GM19468 (cell line): ENCODE data around the gene MYO15A.

ENCODE experiments used
- ATAC-seq: cut with Tn5 transposase; IDR thresholded peaks from one replicate; pipeline ENCODE4 v1.9.1; 2021; ENCODE audit warnings: mild to moderate bottlenecking, moderate library complexity, moderate number of reproducible peaks; ENCODE audit not compliant: unreplicated experiment; ENCODE audit errors: extremely low read depth

The MYO15A gene

DNA sequence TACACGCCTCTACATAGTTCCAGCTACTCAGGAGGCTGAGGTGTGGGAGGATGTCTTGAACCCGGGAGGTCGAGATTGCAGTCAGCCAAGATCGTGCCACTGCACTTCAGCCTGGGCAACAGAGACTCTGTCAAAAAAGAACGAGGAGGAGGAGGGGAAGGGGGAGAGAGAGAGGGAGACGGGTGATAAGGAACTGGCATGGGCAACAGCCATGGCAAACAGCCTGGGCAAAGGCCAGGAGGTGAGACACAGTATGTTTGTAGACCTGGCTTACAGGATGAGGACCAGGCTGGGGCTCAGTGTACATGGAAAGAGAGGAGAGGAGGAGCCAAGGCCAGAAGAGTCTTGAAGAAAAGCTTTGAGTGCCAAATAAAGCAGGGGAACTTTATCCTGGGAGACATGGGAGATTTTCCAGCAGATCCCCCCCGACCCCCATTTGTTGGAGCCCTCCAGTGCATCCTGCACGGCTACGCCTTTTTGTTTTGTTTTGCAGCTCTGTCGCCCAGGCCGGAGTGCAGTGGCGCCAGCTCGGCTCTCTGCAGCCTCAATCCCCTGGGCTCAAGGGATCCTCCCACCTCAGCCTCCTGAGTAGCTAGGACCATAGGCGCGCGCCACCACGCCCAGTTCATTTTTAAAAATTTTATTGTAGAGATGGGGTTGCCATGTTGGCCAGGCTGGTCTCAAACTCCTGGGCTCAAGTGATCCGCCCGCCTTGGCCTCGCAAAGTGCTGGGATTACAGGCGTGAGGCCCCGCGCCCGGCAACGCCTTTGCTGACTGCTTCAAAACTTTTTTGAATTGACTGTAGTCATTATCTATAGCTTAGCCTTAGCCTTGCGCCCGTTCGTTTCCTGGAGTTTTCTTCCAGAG is 73.8 kb downstream of the MYO15A start:
- ATAC-seq, result no peak

GRCh38 chr17:18182978-18183333 is 74.4 kb downstream of the MYO15A start:
- no peak for ATAC-seq

DNA sequence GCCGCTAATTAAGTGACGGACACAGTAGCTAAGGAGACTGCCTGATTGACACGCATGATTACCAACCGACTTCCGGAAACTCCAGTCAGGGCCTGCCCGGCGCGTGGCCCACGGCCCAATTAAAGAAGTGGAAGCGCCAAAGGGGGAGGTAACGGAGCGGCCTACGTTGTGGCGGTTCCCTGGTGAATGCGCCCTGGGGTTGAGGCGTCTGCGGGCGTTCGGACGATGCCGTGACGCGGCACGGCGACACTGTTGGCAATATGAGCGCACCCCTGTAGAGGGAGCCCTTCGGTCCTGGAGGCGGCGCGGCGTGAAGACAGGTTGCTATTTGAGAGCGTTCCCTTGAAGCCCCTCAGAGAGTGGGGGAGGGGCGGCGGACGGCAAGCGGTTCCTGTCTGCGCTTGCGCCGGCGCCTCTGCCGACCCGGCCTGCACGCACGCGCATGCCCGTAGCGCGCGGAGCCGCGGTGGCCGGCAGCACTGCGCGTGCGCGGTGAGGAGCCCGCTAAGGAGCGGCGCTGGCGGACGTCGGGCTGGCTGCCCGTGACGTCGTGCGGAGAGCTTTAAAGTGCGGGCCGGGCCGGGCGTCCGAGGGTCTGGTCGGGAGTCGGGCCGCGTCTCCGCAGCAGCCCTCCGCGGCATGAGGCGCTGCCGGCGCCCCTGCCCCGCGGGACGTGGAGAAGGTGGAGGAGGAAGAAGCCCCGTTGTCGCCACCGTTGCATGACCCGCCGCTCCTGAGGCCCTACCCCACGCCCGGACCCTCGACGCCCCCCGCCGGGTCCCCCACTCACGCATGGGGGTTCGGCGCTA is 75.0 kb downstream of the MYO15A start, which contains the start of gene ALKBH5:
ALKBH5 (plus strand) TSS at position 495 of the 809 bp plus-strand sequence. CDS start 416 bp downstream, outside the sequence.
- ATAC-seq, result peak; percentile 65

DNA sequence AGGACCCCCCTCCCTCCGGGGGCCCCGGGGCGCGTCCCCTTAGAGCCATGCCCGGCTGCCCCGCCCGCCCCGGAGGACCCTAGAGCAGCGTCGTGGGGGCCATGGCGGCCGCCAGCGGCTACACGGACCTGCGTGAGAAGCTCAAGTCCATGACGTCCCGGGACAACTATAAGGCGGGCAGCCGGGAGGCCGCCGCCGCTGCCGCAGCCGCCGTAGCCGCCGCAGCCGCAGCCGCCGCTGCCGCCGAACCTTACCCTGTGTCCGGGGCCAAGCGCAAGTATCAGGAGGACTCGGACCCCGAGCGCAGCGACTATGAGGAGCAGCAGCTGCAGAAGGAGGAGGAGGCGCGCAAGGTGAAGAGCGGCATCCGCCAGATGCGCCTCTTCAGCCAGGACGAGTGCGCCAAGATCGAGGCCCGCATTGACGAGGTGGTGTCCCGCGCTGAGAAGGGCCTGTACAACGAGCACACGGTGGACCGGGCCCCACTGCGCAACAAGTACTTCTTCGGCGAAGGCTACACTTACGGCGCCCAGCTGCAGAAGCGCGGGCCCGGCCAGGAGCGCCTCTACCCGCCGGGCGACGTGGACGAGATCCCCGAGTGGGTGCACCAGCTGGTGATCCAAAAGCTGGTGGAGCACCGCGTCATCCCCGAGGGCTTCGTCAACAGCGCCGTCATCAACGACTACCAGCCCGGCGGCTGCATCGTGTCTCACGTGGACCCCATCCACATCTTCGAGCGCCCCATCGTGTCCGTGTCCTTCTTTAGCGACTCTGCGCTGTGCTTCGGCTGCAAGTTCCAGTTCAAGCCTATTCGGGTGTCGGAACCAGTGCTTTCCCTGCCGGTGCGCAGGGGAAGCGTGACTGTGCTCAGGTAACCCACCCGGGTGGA is 75.8 kb downstream of the MYO15A start:
- no peak for ATAC-seq

- no peak for ATAC-seq
Measured at GRCh38 chr17:18185391-18185790, 76.8 kb downstream of the MYO15A start.

DNA sequence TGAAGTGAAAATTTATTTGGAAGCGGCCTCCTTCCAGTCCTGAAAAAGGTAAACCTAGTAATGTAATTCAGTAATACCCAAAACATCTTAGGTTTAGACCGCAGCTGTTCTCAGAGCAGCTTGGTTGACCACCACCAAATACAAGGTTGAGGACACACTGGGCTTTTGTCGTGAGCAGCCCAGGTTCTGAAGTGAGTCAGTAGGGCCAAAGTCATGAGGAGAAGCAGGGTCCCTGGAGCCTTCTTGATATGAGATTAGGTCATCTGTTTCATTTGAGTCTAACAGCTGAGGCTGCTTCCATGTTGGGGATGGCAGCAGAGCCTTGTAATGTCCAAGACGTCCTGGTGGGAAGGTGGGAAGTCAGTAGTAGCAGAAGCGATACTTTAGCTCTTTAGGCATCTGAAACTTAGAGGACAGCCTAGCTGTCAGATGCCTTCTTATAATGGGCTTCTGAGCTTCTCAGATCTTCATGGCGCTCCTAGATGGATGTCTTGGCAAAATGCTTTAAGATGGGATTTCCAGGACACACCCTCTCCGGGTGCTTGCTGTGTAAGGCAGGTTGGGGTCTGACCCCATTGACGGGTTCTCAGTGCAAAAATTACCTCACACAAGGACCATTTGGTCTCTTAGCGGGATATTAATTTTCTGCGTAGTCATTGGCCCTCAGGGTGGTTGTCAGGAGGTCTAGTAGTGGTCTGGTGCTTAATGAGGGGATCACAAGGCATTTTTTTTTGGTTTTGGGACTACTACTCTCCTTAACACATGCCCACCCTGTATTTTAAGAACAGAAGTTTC is 77.5 kb downstream of the MYO15A start:
- ATAC-seq, result no peak

DNA sequence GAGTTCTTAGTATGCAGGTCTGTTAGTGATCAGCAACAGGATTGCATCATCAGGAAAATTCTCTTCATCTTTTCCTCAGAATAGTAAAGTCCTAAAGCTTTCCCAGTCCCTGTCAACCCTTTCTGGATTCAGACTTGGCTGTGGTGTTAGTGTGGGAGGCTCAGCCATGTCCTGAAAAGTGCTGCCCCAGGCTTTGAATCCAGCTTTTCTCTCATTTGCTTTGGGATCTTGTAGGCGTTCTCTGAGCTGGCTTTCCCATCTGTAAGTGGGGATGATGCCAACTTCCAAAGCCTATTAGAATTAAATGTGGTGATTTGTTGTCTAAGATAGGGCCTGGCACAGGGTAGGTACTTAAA is 78.0 kb downstream of the MYO15A start:
- no peak for ATAC-seq

DNA sequence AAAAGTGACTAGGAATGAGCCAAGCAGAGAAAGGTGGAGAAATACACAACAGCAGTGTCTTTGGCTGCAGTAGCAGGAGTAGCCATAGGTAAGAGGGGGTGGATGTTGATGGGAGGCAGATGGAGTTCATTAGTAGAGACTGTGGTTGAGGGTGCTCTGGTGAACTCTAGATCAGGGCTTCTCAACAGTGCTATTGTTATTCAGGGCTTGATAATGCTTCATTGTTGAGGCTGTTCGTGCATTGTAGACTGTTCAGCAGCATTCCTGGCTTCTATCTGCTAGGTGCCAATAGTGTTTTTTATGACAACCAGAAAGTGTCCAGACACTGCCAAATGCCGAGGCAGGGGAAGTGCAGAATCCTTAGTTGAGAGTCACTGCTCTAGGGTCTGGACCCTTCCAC is 78.7 kb downstream of the MYO15A start:
- ATAC-seq, result no peak

DNA sequence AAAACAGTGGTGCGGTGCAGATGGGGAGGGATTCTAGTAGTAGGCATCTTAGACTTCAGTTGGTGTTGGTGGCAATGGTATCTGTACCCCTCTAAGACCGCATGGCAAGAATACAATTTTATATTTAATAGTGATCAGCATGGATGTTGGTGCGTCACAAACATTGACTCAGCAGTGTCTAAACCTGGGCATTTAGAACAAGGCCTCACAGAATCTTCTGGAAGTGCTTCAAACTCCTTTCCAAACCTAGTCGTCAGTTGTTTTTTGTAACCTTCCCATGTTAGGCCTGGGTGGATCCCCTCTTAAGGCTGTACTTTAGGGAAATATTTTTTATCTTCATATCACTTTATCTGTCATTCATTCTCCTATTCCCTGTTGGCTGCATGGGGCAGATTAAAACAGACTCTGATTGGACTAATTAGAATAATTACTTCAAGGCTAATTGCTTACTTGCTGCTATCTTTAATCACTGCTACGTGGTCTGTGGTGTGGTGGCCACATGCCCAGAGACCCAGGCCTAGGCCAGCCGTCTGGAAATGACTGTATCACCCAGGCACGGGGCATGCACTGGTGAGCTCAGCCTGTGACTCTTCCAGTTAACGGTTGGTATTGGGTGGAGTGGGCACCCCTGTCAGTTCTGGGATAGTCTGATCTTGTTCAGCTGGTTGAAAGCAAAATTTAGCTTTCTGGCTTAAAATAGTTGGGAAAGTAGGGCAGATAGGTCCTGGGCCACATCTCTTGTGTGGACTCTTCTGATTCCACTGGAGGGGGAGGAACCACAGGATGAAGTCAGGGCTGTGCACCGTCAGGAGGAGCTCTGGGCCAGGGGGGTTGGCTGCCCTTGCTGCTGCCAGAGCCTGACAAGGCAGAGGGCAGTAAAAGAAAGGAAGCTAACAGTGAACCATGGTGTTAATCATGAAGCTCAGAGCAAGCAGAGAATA is 79.5 kb downstream of the MYO15A start:
- no peak for ATAC-seq

DNA sequence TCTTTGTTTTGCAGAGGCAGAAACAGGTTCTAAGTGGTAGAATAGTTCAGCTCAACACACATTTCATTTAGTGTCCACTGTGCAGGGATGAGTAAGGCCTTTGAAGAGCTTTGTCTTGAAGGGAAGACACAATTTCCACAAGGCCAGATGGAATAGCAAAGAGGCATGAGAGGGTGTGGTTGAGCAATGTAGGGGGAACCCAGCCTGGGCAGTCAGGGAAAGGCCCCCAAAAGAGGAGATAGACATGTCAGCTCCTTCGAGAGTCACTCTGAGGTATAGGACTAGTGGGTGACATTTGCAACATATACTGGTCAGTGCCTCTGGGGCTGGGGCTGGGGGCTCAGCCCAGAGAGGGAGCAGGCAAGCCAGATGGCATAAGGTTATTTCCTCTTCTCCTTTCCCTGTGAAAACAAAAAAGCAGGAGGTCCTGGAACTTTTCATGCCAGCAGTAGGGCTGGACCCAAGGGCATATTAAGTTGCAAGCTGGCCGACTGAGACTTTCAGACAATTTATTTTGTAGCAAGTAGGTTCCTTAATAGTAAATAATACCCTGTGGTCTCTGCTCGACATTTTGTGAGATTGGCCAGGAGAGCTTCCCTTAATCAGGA is 82.2 kb downstream of the MYO15A start:
- ATAC-seq, result no peak

DNA sequence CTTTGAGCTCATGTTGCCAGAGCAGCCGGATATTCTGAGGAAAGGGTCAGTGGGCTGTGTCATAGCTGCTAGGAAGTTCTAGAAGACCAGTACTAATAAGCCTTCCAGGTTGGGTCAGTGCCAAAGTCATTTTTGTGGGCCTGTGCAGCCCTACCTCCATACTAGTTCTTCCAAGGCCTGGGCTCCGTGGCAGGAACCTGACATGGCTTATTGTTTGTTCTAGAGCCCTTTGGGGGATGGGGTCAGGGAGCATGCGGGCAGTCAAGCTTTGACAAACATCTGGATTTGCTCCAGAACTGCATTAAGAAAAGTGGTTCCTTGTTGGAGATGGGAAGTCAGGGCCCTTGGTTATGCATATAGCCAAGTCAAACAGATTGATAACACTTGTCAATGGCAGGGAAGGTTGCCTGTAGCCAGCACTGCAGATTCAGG is 82.7 kb downstream of the MYO15A start:
- ATAC-seq, result no peak

- ATAC-seq, result no peak
Measured at GRCh38 chr17:18191967-18192366, 83.4 kb downstream of the MYO15A start.

DNA sequence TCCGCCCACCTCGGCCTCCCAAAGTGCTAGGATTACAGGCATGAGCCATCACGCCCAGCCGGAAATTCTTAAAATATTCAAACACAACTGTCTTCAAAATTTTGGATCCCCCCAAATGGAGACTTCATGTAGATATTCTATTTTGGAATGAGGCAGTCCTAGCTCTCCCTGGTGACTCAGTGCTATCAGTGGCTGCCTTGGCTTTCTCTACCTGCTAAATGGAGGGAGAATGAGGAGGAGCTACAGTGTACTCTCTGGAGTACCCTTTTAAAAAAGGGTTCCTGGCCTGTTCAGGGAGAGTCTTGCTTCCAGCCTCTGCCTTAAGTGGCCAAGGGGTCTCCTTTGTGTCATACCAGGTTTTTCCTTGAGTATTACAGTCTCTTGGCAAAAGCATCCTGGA is 85.8 kb downstream of the MYO15A start:
- no peak for ATAC-seq

DNA sequence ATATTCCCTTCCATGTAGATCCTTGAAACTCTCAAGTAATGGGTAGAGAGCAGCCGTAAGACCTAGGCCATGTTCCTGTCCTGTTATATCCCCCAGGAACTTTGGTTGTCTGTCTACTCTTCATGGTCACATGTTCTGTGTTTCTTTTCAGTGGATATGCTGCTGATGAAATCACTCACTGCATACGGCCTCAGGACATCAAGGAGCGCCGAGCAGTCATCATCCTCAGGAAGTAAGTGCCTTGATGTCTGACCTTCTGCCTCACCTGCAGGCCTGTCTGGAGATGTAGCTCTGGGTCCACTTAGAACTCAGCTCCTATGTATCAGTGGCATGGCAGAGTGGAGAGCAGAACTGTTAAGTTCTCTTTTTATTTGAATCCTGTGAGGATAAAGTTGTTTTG is 86.2 kb downstream of the MYO15A start:
- no peak for ATAC-seq

DNA sequence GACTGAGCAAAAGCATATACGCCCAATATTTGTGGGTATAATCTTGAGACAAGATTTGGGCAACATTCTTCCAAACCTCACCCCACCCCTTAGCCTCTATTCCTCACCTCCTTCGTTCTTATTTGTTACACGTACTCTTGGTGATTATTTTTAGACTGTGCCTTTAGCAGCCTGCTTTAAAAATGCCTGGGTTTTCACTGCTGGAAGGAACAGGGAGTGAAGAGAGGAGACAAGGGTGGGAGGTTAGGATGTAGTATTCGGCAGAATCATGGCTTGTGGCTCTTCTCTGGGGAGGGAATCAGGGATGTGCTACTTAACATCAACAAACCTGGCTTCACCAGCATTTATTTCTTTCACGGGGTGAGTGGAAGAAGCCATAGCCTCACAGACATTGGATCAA is 86.7 kb downstream of the MYO15A start:
- no peak for ATAC-seq

DNA sequence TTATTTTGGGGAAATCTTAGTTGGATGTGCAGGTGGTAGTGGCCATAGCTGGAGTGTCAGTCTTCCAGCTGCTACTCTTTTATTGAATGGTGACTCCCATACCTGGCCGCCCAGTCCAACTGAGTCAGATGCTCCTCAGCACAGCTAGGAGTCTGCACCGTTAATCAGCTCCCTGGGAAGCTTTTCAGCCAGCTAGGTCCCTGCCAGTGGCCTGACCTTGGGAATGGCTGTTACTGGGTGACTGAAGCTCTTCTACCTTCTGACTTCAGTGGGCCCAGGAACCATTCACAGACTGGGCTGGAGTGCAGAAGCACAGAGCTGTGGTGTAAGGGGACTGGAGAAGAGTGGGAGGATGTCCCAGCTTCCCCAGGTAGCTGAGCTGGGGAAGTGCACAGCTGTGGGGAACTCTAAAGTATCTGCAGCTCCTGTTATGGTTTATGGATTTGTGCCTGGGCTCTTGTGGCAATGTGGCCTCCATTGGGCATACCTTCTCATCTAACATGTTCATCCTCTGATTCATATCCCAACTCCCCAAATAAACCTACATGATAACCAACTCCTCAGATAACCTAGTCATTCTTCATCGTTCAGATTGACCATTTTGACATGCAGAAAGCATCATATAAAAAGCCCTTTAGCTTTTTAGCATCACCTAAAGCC is 89.1 kb downstream of the MYO15A start:
- ATAC-seq, result no peak

DNA sequence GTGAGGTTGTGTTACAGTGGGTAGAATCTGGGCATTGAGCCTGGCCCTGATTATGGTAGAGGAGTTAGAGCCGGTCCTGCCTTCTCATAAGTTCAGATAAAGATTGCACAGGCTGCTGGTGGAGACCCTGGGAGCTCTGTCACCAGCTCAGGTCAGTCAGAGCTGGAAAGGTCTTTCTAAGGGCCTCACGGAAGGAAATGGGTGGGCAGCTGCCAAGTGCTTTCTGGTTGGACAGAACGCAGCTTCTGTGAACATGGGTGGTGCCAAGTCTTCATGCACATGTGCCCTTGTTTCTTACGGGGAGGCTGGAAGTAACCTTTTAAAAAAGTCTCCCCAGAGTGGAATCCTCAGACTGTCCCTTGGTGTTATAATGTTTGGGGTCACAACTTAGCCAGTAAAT is 90.0 kb downstream of the MYO15A start:
- no peak for ATAC-seq

DNA sequence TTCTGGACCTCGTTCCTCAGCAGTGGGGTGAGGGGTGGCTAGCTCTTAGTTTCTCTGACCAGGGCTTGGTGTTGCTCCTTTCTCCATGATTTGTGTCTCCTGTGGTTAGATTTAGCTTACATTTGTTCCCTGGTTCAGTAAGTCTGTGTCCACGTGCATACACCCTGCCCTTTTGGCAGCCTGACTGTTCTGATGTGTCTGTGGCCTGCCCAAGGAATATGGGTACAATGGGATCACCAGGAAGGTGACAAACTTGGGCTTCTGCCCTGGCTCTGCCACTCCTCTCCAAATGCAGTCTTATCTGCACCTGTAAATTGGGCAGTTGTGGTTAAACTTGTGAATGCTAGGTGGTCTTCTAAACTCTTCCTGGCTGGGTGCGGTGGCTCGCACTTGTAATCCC is 92.6 kb downstream of the MYO15A start:
- no peak for ATAC-seq
